WERI-Rb-1 (cell line): ENCODE results near the gene FBLN2.

ENCODE experiments used
- DNase-seq: peaks from one replicate; pipeline ENCODE4 v3.0.0-alpha.2; 2020
- H3K27ac ChIP-seq: fragments of 250-450 bp; sonication (Bioruptor Pico); 2 replicates; pipeline ENCODE4 v1.5.1; 2020; ENCODE audit warnings: mild to moderate bottlenecking, moderate library complexity
- H3K27me3 ChIP-seq: fragments of 250-450 bp; sonication (Bioruptor Pico); 2 replicates; pipeline ENCODE4 v1.5.1; 2021; ENCODE audit warnings: mild to moderate bottlenecking, low read depth, moderate library complexity; ENCODE audit not compliant: insufficient read depth, severe bottlenecking
- H3K36me3 ChIP-seq: fragments of 250-450 bp; sonication (Bioruptor Pico); 2 replicates; pipeline ENCODE4 v1.5.1; 2020; ENCODE audit warnings: mild to moderate bottlenecking, moderate library complexity
- H3K4me3 ChIP-seq: 2 replicates; pipeline ENCODE4 v1.5.1; 2011; ENCODE audit warnings: low read depth, mild to moderate bottlenecking, control low read depth, low read length
- H3K9me3 ChIP-seq: fragments of 250-450 bp; sonication (Bioruptor Pico); 2 replicates; pipeline ENCODE4 v1.5.1; 2021; ENCODE audit warnings: mild to moderate bottlenecking, moderate library complexity; ENCODE audit not compliant: severe bottlenecking
- TF ChIP-seq, protein P1 (sequence below): IDR thresholded peaks from 2 replicates; pipeline ENCODE4 v1.5.1; 2011; ENCODE audit warnings: low read depth, mild to moderate bottlenecking, control low read depth, inconsistent platforms, low read length

The FBLN2 gene

DNA sequence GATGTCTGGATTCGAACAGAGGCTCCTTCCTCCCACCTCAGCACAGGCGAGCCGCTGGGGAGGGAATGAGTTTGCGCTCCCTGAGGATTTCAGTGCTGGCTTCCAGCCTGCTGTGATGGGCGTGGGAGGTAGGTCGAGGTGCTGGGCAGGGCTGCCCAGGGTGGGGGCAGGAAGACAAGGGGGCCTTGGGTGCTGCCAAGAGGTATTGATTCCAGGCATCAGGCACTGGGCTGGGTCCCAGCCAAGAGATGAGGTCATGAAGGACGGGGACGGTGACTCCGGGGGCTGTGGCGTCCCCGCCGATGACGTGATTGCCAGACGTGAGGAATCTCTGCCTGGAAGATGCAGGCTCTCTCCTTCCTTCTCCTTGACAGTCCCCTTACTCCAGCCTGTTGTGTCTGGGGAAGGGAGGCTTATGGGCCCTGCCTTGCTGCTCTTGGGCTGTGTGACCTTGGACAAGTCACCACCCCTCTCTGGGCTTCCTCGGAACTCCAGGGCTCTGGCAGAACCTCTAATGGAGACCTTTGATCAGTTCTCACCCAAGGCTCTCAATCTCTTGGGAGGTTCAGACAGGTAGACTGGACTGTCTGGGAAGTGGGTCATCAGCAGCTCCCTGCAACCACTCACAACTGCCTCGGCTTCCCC lies 116.8 kb downstream of the FBLN2 start:
- TF ChIP-seq, protein P1, sequence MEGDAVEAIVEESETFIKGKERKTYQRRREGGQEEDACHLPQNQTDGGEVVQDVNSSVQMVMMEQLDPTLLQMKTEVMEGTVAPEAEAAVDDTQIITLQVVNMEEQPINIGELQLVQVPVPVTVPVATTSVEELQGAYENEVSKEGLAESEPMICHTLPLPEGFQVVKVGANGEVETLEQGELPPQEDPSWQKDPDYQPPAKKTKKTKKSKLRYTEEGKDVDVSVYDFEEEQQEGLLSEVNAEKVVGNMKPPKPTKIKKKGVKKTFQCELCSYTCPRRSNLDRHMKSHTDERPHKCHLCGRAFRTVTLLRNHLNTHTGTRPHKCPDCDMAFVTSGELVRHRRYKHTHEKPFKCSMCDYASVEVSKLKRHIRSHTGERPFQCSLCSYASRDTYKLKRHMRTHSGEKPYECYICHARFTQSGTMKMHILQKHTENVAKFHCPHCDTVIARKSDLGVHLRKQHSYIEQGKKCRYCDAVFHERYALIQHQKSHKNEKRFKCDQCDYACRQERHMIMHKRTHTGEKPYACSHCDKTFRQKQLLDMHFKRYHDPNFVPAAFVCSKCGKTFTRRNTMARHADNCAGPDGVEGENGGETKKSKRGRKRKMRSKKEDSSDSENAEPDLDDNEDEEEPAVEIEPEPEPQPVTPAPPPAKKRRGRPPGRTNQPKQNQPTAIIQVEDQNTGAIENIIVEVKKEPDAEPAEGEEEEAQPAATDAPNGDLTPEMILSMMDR = no peak
- H3K27ac ChIP-seq = no peak overlapping the region
- DNase-seq = no peak
- no peaks in the 10 kb centered on the region for H3K36me3 ChIP-seq
- no peak overlapping the region for H3K4me3 ChIP-seq
- peaks cover 94% of the 10 kb centered on the region for H3K27me3 ChIP-seq
- peaks cover 3% of the 10 kb centered on the region for H3K9me3 ChIP-seq

- Histone ChIP-seq H3K4me3 (no peak overlapping the region), H3K9me3 (peaks cover 3% of the 10 kb centered on the region), H3K27me3 (peaks cover 94% of the 10 kb centered on the region), H3K27ac (no peak overlapping the region), H3K36me3 (no peaks in the 10 kb centered on the region)
- TF ChIP-seq, protein P1 = no peak
- no peak for DNase-seq
Measured at GRCh38 chr3:13666227-13666619, 117.3 kb downstream of the FBLN2 start.

DNA sequence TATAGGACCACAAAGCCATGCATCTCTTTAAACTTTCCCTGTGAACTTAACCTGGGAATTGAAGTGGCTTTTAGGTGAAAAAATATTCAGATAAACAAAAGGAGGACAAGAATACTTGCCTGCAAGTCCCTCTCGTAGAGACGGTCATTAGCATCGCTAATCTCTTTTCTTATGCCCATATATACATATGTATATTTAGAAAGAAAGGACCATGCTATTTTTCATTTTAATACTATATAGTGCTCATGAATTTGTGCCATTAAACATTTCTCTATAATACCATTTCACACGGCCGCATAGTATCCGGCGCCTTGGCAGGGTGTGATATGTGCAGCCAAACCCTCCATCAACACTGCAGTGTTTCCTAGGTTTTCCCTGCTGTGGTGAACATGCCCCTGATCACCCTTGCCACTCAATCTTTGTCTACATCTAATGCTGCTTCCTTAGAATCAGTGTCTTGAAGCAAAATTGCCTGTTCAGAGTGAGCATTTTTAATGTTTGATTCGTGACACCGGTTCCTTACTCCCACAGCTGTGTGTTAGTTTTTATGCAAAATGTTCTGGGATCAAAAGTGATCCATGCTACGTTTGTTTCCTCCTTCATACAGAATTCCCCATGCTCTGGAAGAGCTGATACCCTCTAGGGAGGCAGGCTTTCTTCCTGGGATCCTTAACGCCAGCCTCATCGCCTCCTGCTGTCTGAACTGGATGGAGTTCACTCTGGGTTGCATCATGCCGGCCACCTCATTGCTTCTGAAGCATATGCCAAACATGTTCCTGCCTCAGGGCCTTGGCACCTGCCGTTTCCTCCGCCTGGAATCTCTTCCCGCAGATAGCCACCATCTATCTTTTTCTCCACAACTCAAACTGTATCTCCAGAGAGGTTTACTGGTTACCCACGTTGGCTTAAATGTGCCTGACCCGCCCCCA lies 118.1 kb downstream of the FBLN2 start:
- TF ChIP-seq, protein P1 = no peak

GRCh38 chr3:13668136-13668535 lies 119.2 kb downstream of the FBLN2 start:
- DNase-seq = no peak

More for the DNA sequence above, 118.1 kb downstream of the FBLN2 start:
- Histone ChIP-seq H3K4me3 (no peak overlapping the region), H3K9me3 (peaks cover 3% of the 10 kb centered on the region), H3K27ac (no peak overlapping the region), H3K36me3 (no peaks in the 10 kb centered on the region), H3K27me3 (peaks cover 93% of the 10 kb centered on the region)
- no peak for DNase-seq

GRCh38 chr3:13669457-13669856 lies 120.5 kb downstream of the FBLN2 start:
- Histone ChIP-seq H3K27me3 (peaks cover 92% of the 10 kb centered on the region), H3K36me3 (no peaks in the 10 kb centered on the region), H3K9me3 (peaks cover 3% of the 10 kb centered on the region), H3K4me3 (no peak overlapping the region), H3K27ac (no peak overlapping the region)
- no peak for DNase-seq
- TF ChIP-seq, protein P1 = no peak

More at GRCh38 chr3:13668136-13668535, 119.2 kb downstream of the FBLN2 start:
- H3K4me3 ChIP-seq = no peak overlapping the region
- peaks cover 94% of the 10 kb centered on the region for H3K27me3 ChIP-seq
- TF ChIP-seq, protein P1 = no peak
- peaks cover 3% of the 10 kb centered on the region for H3K9me3 ChIP-seq
- H3K36me3 ChIP-seq = no peaks in the 10 kb centered on the region
- H3K27ac ChIP-seq = no peak overlapping the region
